A673 (cell line): ENCODE results near the gene ZNF24.

Source experiments
- CTCF ChIP-seq: fragments of 300-800, 200-600 bp; sonication (generic); conservative IDR thresholded peaks from 2 replicates; pipeline ENCODE4 v1.5.1; 2017; ENCODE audit warnings: low read depth, mild to moderate bottlenecking, antibody characterized with exemption, low read length, moderate library complexity, mixed read lengths
- EZH2 ChIP-seq: fragments of 200-600 bp; sonication (generic); IDR thresholded peaks from 2 replicates; pipeline ENCODE4 v1.6.1; 2017; ENCODE audit warnings: borderline replicate concordance, low read depth, mild to moderate bottlenecking, mixed read lengths, antibody characterized with exemption, low read length; ENCODE audit not compliant: poor library complexity, severe bottlenecking

- no peak for TF ChIP-seq CTCF
- no peak for TF ChIP-seq EZH2
These were observed 34.3 kb upstream of the ZNF24 start for GRCh38 chr18:35378574-35378896.
